H9 (cell line): ENCODE results near the gene F11. TPM values are rescaled to one million over a fixed set of nuclear protein-coding genes. Genes with fewer than 3 reads are reported as not detected.
A peak's percentile ranks its signal among the peaks of the same experiment; 100 is the strongest.

ENCODE experiments used
- DNase-seq: peaks from one replicate; pipeline ENCODE4 v3.0.0-alpha.2; 2017
- H2AFZ ChIP-seq: one replicate; pipeline ENCODE4 v1.6.1; 2013; ENCODE audit warnings: mild to moderate bottlenecking, low read length, control low read depth, moderate library complexity
- H2AK5ac ChIP-seq: 2 replicates; pipeline ENCODE4 v1.6.1; 2013; ENCODE audit warnings: low read length, control low read depth, mixed read lengths; ENCODE audit not compliant: insufficient read length
- H2BK120ac ChIP-seq: one replicate; pipeline ENCODE4 v1.6.1; 2013; ENCODE audit warnings: low read depth, mild to moderate bottlenecking, low read length, control low read depth, inconsistent platforms; ENCODE audit not compliant: poor library complexity, severe bottlenecking
- H2BK12ac ChIP-seq: 2 replicates; pipeline ENCODE4 v1.6.1; 2013; ENCODE audit warnings: low read length, control low read depth, mixed read lengths, low read depth; ENCODE audit not compliant: insufficient read length
- H2BK15ac ChIP-seq: 2 replicates; pipeline ENCODE4 v1.6.1; 2013; ENCODE audit warnings: low read depth, low read length, control low read depth
- H2BK20ac ChIP-seq: one replicate; pipeline ENCODE4 v1.6.1; 2013; ENCODE audit warnings: low read depth, mild to moderate bottlenecking, low read length, control low read depth, inconsistent platforms; ENCODE audit not compliant: poor library complexity, severe bottlenecking
- H2BK5ac ChIP-seq: 2 replicates; pipeline ENCODE4 v1.6.1; 2013; ENCODE audit warnings: low read length, control low read depth, mixed read lengths; ENCODE audit not compliant: insufficient read length
- H3K14ac ChIP-seq: 2 replicates; pipeline ENCODE4 v1.6.1; 2013; ENCODE audit warnings: low read length, control low read depth; ENCODE audit not compliant: insufficient read depth
- H3K18ac ChIP-seq: 2 replicates; pipeline ENCODE4 v1.6.1; 2013; ENCODE audit warnings: low read depth, mild to moderate bottlenecking, mixed read lengths, low read length, control low read depth; ENCODE audit not compliant: insufficient read length
- H3K23ac ChIP-seq: 2 replicates; pipeline ENCODE4 v1.6.1; 2013; ENCODE audit warnings: low read length, control low read depth, mixed read lengths, low read depth; ENCODE audit not compliant: insufficient read length
- H3K23me2 ChIP-seq: 2 replicates; pipeline ENCODE4 v1.6.1; 2013; ENCODE audit warnings: low read depth, mild to moderate bottlenecking, mixed read lengths, low read length, control low read depth; ENCODE audit not compliant: insufficient read length, poor library complexity, severe bottlenecking
- H3K27ac ChIP-seq: 2 replicates; pipeline ENCODE4 v1.5.1; 2013; ENCODE audit warnings: low read length, control low read depth, mixed read lengths, low read depth; ENCODE audit not compliant: insufficient read length
- H3K27me3 ChIP-seq: 2 replicates; pipeline ENCODE4 v1.6.1; 2013; ENCODE audit warnings: low read length, control low read depth, inconsistent platforms; ENCODE audit not compliant: insufficient read depth
- H3K4ac ChIP-seq: 2 replicates; pipeline ENCODE4 v1.6.1; 2013; ENCODE audit warnings: low read depth, mild to moderate bottlenecking, control low read depth, inconsistent platforms, low read length, moderate library complexity
- H3K4me1 ChIP-seq: 2 replicates; pipeline ENCODE4 v1.6.1; 2013; ENCODE audit warnings: low read length, control low read depth, inconsistent platforms; ENCODE audit not compliant: insufficient read depth
- H3K4me2 ChIP-seq: 2 replicates; pipeline ENCODE4 v1.6.1; 2013; ENCODE audit warnings: low read length, control low read depth, mixed read lengths; ENCODE audit not compliant: insufficient read length, insufficient read depth
- H3K56ac ChIP-seq: 2 replicates; pipeline ENCODE4 v1.6.1; 2013; ENCODE audit warnings: low read depth, mild to moderate bottlenecking, mixed read lengths, low read length, control low read depth; ENCODE audit not compliant: insufficient read length
- H3K79me1 ChIP-seq: 2 replicates; pipeline ENCODE4 v1.6.1; 2013; ENCODE audit warnings: low read depth, mild to moderate bottlenecking, moderate library complexity, low read length, control low read depth, inconsistent platforms; ENCODE audit not compliant: insufficient read depth, poor library complexity, severe bottlenecking
- H3K79me2 ChIP-seq: 2 replicates; pipeline ENCODE4 v1.6.1; 2013; ENCODE audit warnings: low read length, control low read depth, inconsistent platforms; ENCODE audit not compliant: insufficient read depth
- H3K9ac ChIP-seq: 2 replicates; pipeline ENCODE4 v1.6.1; 2013; ENCODE audit warnings: low read length, control low read depth, mixed read lengths; ENCODE audit not compliant: insufficient read length; ENCODE audit errors: extremely low read depth
- H3K9me3 ChIP-seq: one replicate; pipeline ENCODE4 v1.6.1; 2013; ENCODE audit warnings: low read depth, low read length, inconsistent platforms; ENCODE audit not compliant: control insufficient read depth
- H3T11ph ChIP-seq: one replicate; pipeline ENCODE4 v1.6.1; 2013; ENCODE audit warnings: mild to moderate bottlenecking, low read length, control low read depth, inconsistent platforms
- H4K20me1 ChIP-seq: one replicate; pipeline ENCODE4 v1.6.1; 2013; ENCODE audit not compliant: control insufficient read depth, insufficient read length, insufficient read depth
- H4K5ac ChIP-seq: 2 replicates; pipeline ENCODE4 v1.6.1; 2013; ENCODE audit warnings: low read depth, mild to moderate bottlenecking, mixed read lengths, low read length, control low read depth; ENCODE audit not compliant: insufficient read length
- H4K8ac ChIP-seq: replicated peaks from 2 replicates; pipeline ENCODE4 v1.6.1; 2013; ENCODE audit warnings: low read length, control low read depth, mixed read lengths, low read depth; ENCODE audit not compliant: insufficient read length
- H4K91ac ChIP-seq: 2 replicates; pipeline ENCODE4 v1.6.1; 2013; ENCODE audit warnings: low read depth, mild to moderate bottlenecking, moderate library complexity, mixed read lengths, low read length, control low read depth; ENCODE audit not compliant: insufficient read length
- H3K27ac Mint-ChIP-seq, 3 experiments: 2 replicates in 2 of 3; 3 replicates in 1 of 3; pipeline ENCODE4 v1.8.0; 2020 to 2021; ENCODE audit warnings: mixed read lengths in 3 of 3, mild to moderate bottlenecking in 1 of 3, moderate library complexity in 1 of 3
- H3K27me3 Mint-ChIP-seq: 2 replicates; pipeline ENCODE4 v1.8.0; 2021; ENCODE audit warnings: low read depth, mild to moderate bottlenecking, moderate library complexity, mixed read lengths
- H3K36me3 Mint-ChIP-seq, 3 experiments: 2 replicates in 2 of 3; 3 replicates in 1 of 3; pipeline ENCODE4 v1.8.0; 2020 to 2021; ENCODE audit warnings: low read depth in 3 of 3, mixed read lengths in 3 of 3; ENCODE audit not compliant: insufficient read depth in 1 of 3
- H3K4me1 Mint-ChIP-seq, 2 experiments: 2 replicates each; pipeline ENCODE4 v1.8.0; 2020; ENCODE audit warnings: mixed read lengths in 2 of 2
- H3K4me3 Mint-ChIP-seq, 2 experiments: 2 replicates in 1 of 2; 3 replicates in 1 of 2; pipeline ENCODE4 v1.8.0; 2020 to 2021; ENCODE audit warnings: mild to moderate bottlenecking in 2 of 2, mixed read lengths in 2 of 2, moderate library complexity in 1 of 2
- H3K9me3 Mint-ChIP-seq, 2 experiments: 2 replicates in 1 of 2; 3 replicates in 1 of 2; pipeline ENCODE4 v1.8.0; 2020; ENCODE audit warnings: mild to moderate bottlenecking in 2 of 2, mixed read lengths in 2 of 2, moderate library complexity in 1 of 2
- WGBS: extraction: QIAGEN DNeasy Blood & Tissue Kit; methylation state at CpG from one replicate; pipeline ENCODE4 v1.1.7; 2013; ENCODE audit warnings: missing lambda C conversion rate, low lambda C conversion rate, mixed read lengths; ENCODE audit not compliant: insufficient read length; ENCODE audit errors: extremely low coverage; 5-methylcytosine and 5-hydroxymethylcytosine counted together
- total RNA-seq: library from RNA; stranded (reverse); gene quantifications from 2 replicates; pipeline ENCODE4 v1.2.1, GENCODE V29; 2021
- TF ChIP-seq, protein P1 (sequence below): fragments of 200-600 bp; sonication (generic); conservative IDR thresholded peaks from 3 replicates; pipeline ENCODE4 v1.8.0; 2021; ENCODE audit warnings: antibody characterized with exemption, mild to moderate bottlenecking

The F11 gene
- total RNA-seq, 1 experiment from 2014 or later = 0.50 TPM

GRCh38 chr4:186297013-186297645, 31.1 kb downstream of the F11 start:
- no peak overlapping the region for H2BK15ac ChIP-seq
- H3K9me3 Mint-ChIP-seq = peaks cover 3 to 4% of the 10 kb centered on the region in 2 experiments; a peak in 2 of 5 replicates
- no CpG with 5 or more reads among the region's 21 CpGs for WGBS
- no peaks in the 10 kb centered on the region for H3K9me3 ChIP-seq
- H3K27ac ChIP-seq = no peak overlapping the region
- no peak overlapping the region for H3K23ac ChIP-seq
- H3K36me3 Mint-ChIP-seq = no peaks in the 10 kb centered on the region; a peak in 1 of 7 replicates
- H3K27ac Mint-ChIP-seq = no peak overlapping the region
- no peak overlapping the region for H3K18ac ChIP-seq
- no peak overlapping the region for H3K4me2 ChIP-seq
- no peaks in the 10 kb centered on the region for H3K79me2 ChIP-seq
- no peaks in the 10 kb centered on the region for H3K79me1 ChIP-seq
- H2BK12ac ChIP-seq = no peak overlapping the region
- no peaks in the 10 kb centered on the region for H3K23me2 ChIP-seq
- H2AK5ac ChIP-seq = no peak overlapping the region
- H4K91ac ChIP-seq = no peak overlapping the region
- H3K14ac ChIP-seq = no peak overlapping the region
- no peak overlapping the region for H3K4me3 Mint-ChIP-seq
- no peak overlapping the region for H3K9ac ChIP-seq
- no peak overlapping the region for H2BK120ac ChIP-seq
- H2BK5ac ChIP-seq = no peak overlapping the region
- no peak overlapping the region for H4K8ac ChIP-seq
- H3K27me3 Mint-ChIP-seq = peaks cover 11% of the 10 kb centered on the region
- no peak overlapping the region for H2AFZ ChIP-seq
- H3K4me1 ChIP-seq = no peaks in the 10 kb centered on the region; the same call in 1 of the 2 replicates
- H4K5ac ChIP-seq = no peak overlapping the region
- H3K4me1 Mint-ChIP-seq = peaks cover 8 to 25% of the 10 kb centered on the region in 2 experiments
- no peak overlapping the region for H3T11ph ChIP-seq
- H3K4ac ChIP-seq = no peak overlapping the region
- H4K20me1 ChIP-seq = no peaks in the 10 kb centered on the region
- no peak overlapping the region for H2BK20ac ChIP-seq
- DNase-seq = no peak
- TF ChIP-seq, protein P1, sequence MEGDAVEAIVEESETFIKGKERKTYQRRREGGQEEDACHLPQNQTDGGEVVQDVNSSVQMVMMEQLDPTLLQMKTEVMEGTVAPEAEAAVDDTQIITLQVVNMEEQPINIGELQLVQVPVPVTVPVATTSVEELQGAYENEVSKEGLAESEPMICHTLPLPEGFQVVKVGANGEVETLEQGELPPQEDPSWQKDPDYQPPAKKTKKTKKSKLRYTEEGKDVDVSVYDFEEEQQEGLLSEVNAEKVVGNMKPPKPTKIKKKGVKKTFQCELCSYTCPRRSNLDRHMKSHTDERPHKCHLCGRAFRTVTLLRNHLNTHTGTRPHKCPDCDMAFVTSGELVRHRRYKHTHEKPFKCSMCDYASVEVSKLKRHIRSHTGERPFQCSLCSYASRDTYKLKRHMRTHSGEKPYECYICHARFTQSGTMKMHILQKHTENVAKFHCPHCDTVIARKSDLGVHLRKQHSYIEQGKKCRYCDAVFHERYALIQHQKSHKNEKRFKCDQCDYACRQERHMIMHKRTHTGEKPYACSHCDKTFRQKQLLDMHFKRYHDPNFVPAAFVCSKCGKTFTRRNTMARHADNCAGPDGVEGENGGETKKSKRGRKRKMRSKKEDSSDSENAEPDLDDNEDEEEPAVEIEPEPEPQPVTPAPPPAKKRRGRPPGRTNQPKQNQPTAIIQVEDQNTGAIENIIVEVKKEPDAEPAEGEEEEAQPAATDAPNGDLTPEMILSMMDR = peak; percentile 84
- H3K27me3 ChIP-seq = no peaks in the 10 kb centered on the region
- H3K56ac ChIP-seq = no peak overlapping the region
